HEK293 (cell line): ENCODE results near the gene CRYBG2.

ENCODE experiments used
- CTCF ChIP-seq: fragments of 450-650 bp; formaldehyde crosslinking; IDR thresholded peaks from 2 replicates; pipeline ENCODE4 v1.5.1; 2016; ENCODE audit warnings: missing biosample characterization, missing genetic modification characterization
- ZNF138 ChIP-seq: fragments of 450-650 bp; formaldehyde crosslinking; IDR thresholded peaks from 2 replicates; pipeline ENCODE4 v1.5.1; 2016; ENCODE audit warnings: missing biosample characterization, missing genetic modification characterization, borderline replicate concordance
- TF ChIP-seq, protein P1 (sequence below): fragments of 450-650 bp; formaldehyde crosslinking; IDR thresholded peaks from 2 replicates; pipeline ENCODE4 v1.5.1; 2016; ENCODE audit warnings: missing biosample characterization, missing genetic modification characterization

- no peak for TF ChIP-seq ZNF138 (tag by site-specific recombination)
- no peak for TF ChIP-seq CTCF (tag by site-specific recombination)
- TF ChIP-seq, protein P1, sequence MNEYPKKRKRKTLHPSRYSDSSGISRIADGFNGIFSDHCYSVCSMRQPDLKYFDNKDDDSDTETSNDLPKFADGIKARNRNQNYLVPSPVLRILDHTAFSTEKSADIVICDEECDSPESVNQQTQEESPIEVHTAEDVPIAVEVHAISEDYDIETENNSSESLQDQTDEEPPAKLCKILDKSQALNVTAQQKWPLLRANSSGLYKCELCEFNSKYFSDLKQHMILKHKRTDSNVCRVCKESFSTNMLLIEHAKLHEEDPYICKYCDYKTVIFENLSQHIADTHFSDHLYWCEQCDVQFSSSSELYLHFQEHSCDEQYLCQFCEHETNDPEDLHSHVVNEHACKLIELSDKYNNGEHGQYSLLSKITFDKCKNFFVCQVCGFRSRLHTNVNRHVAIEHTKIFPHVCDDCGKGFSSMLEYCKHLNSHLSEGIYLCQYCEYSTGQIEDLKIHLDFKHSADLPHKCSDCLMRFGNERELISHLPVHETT (tag by site-specific recombination): no peak
Observed at GRCh38 chr1:26351590-26352337, 2.2 kb downstream of the CRYBG2 start.
